HEK293 (cell line): ENCODE measurements around the gene CNTNAP5.

Source experiments
- CTCF ChIA-PET: fragments of 350-600 bp; formaldehyde crosslinking; extraction: SDS; loops from one replicate; lab custom pipeline; 2021; ENCODE audit warnings: antibody characterized with exemption; lab: Yijun Ruan, JAX
- POLR2A ChIA-PET: fragments of 300-600 bp; formaldehyde crosslinking; extraction: SDS; loops from one replicate; lab custom pipeline; 2020; ENCODE audit warnings: antibody characterized with exemption, inconsistent platforms; lab: Yijun Ruan, JAX
- H3K27ac ChIP-seq: fragments of 200-500 bp; sonication (Bioruptor generic); 2 replicates; pipeline ENCODE4 v1.5.1; 2014; ENCODE audit warnings: low read depth, low read length, control low read depth, inconsistent platforms; ENCODE audit errors: extremely low read depth
- H3K36me3 ChIP-seq, 2 experiments: fragments of 200-500 bp in 1 of 2; sonication (Bioruptor generic) in 1 of 2; 1 replicate in 1 of 2; 2 replicates in 1 of 2; pipeline ENCODE4 v1.5.1; 2014 to 2017; ENCODE audit warnings: inconsistent platforms in 2 of 2, low read length in 2 of 2; ENCODE audit not compliant: control insufficient read depth in 2 of 2, insufficient read depth in 1 of 2
- H3K4me1 ChIP-seq: fragments of 200-500 bp; sonication (Bioruptor generic); 2 replicates; pipeline ENCODE4 v1.5.1; 2014; ENCODE audit warnings: mild to moderate bottlenecking, low read length, inconsistent platforms; ENCODE audit not compliant: control insufficient read depth, insufficient read depth
- H3K4me3 ChIP-seq: 2 replicates; pipeline ENCODE4 v1.5.1; 2011; ENCODE audit warnings: low read depth, mild to moderate bottlenecking, control low read depth, low read length, moderate library complexity
- H3K9me3 ChIP-seq: fragments of 200-500 bp; sonication (Bioruptor generic); 2 replicates; pipeline ENCODE4 v1.5.1; 2014; ENCODE audit warnings: low read depth, low read length, inconsistent platforms; ENCODE audit not compliant: control insufficient read depth, insufficient read depth
- GLIS1 ChIP-seq: fragments of 450-650 bp; formaldehyde crosslinking; IDR thresholded peaks from 2 replicates; pipeline ENCODE4 v1.5.1; 2016; ENCODE audit warnings: missing biosample characterization, missing genetic modification characterization
- PRDM10 ChIP-seq: fragments of 450-650 bp; formaldehyde crosslinking; IDR thresholded peaks from 2 replicates; pipeline ENCODE4 v1.5.1; 2016; ENCODE audit warnings: missing biosample characterization, missing genetic modification characterization
- PRDM6 ChIP-seq: fragments of 450-650 bp; formaldehyde crosslinking; IDR thresholded peaks from 2 replicates; pipeline ENCODE4 v1.5.1; 2017; ENCODE audit warnings: missing biosample characterization, missing genetic modification characterization
- SETDB1 ChIP-seq: IDR thresholded peaks from one replicate; pipeline ENCODE4 v1.6.1; 2017; ENCODE audit warnings: mild to moderate bottlenecking, low read length, moderate library complexity, mixed read lengths; ENCODE audit not compliant: insufficient read length
- ZNF10 ChIP-seq: fragments of 450-650 bp; formaldehyde crosslinking; IDR thresholded peaks from 2 replicates; pipeline ENCODE4 v1.5.1; 2017; ENCODE audit warnings: missing biosample characterization, missing genetic modification characterization
- ZNF157 ChIP-seq: fragments of 450-650 bp; formaldehyde crosslinking; IDR thresholded peaks from 2 replicates; pipeline ENCODE4 v1.5.1; 2016; ENCODE audit warnings: missing biosample characterization, missing genetic modification characterization
- ZNF211 ChIP-seq: fragments of 450-650 bp; formaldehyde crosslinking; IDR thresholded peaks from 2 replicates; pipeline ENCODE4 v1.5.1; 2016; ENCODE audit warnings: low read depth, missing biosample characterization, missing genetic modification characterization
- ZNF280D ChIP-seq: fragments of 450-650 bp; formaldehyde crosslinking; IDR thresholded peaks from 2 replicates; pipeline ENCODE4 v1.5.1; 2016; ENCODE audit warnings: missing biosample characterization, missing genetic modification characterization
- ZNF37A ChIP-seq: fragments of 450-650 bp; IDR thresholded peaks from 2 replicates; pipeline ENCODE4 v1.5.1; 2018; ENCODE audit warnings: missing biosample characterization, missing genetic modification characterization
- ZNF398 ChIP-seq: fragments of 450-650 bp; formaldehyde crosslinking; IDR thresholded peaks from 2 replicates; pipeline ENCODE4 v1.5.1; 2017; ENCODE audit warnings: missing biosample characterization, missing genetic modification characterization
- ZNF560 ChIP-seq: fragments of 450-650 bp; formaldehyde crosslinking; IDR thresholded peaks from 2 replicates; pipeline ENCODE4 v1.5.1; 2017; ENCODE audit warnings: missing biosample characterization, missing genetic modification characterization, borderline replicate concordance
- ZNF610 ChIP-seq: fragments of 450-650 bp; formaldehyde crosslinking; IDR thresholded peaks from 2 replicates; pipeline ENCODE4 v1.5.1; 2016; ENCODE audit warnings: missing biosample characterization, missing genetic modification characterization, borderline replicate concordance
- ZNF639 ChIP-seq: fragments of 450-650 bp; formaldehyde crosslinking; IDR thresholded peaks from 2 replicates; pipeline ENCODE4 v1.5.1; 2016; ENCODE audit warnings: missing biosample characterization, missing genetic modification characterization
- ZNF692 ChIP-seq: fragments of 450-650 bp; formaldehyde crosslinking; IDR thresholded peaks from 2 replicates; pipeline ENCODE4 v1.5.1; 2016; ENCODE audit warnings: missing biosample characterization, missing genetic modification characterization
- ZNF768 ChIP-seq: fragments of 450-650 bp; formaldehyde crosslinking; IDR thresholded peaks from 2 replicates; pipeline ENCODE4 v1.5.1; 2018; ENCODE audit warnings: missing biosample characterization, mild to moderate bottlenecking, missing genetic modification characterization
- ZNF777 ChIP-seq: fragments of 450-650 bp; formaldehyde crosslinking; IDR thresholded peaks from 2 replicates; pipeline ENCODE4 v1.5.1; 2017; ENCODE audit warnings: missing biosample characterization, missing genetic modification characterization, borderline replicate concordance
- ZNF785 ChIP-seq: fragments of 450-650 bp; formaldehyde crosslinking; IDR thresholded peaks from 2 replicates; pipeline ENCODE4 v1.5.1; 2016; ENCODE audit warnings: missing biosample characterization, missing genetic modification characterization
- ZNF830 ChIP-seq: fragments of 450-650 bp; IDR thresholded peaks from 2 replicates; pipeline ENCODE4 v1.5.0; 2018; ENCODE audit warnings: missing biosample characterization, missing genetic modification characterization, low read depth, mild to moderate bottlenecking, moderate library complexity
- ZSCAN16 ChIP-seq: fragments of 450-650 bp; formaldehyde crosslinking; IDR thresholded peaks from 2 replicates; pipeline ENCODE4 v1.5.1; 2016; ENCODE audit warnings: missing biosample characterization, missing genetic modification characterization
- ZSCAN30 ChIP-seq: fragments of 450-650 bp; IDR thresholded peaks from 2 replicates; pipeline ENCODE4 v1.5.1; 2018; ENCODE audit warnings: missing biosample characterization, mild to moderate bottlenecking, missing genetic modification characterization, moderate library complexity
- ZXDB ChIP-seq: fragments of 450-650 bp; formaldehyde crosslinking; IDR thresholded peaks from 2 replicates; pipeline ENCODE4 v1.5.1; 2016; ENCODE audit warnings: missing biosample characterization, missing genetic modification characterization

Gene CNTNAP5

GRCh38 chr2:124838406-124838805 is 813.3 kb downstream of the CNTNAP5 start (continued):
- no peak for TF ChIP-seq ZNF777
- no peak for TF ChIP-seq ZNF768 (tag by site-specific recombination)
- no peak for TF ChIP-seq ZXDB (tag by site-specific recombination)
- no peak for TF ChIP-seq ZNF280D

GRCh38 chr2:124867247-124867646 is 842.2 kb downstream of the CNTNAP5 start:
- TF ChIP-seq ZNF692 (tag by site-specific recombination) (no peak), ZNF10 (tag by site-specific recombination) (no peak), SETDB1 (no peak), ZNF639 (no peak), ZNF560 (tag by site-specific recombination) (no peak), ZNF830 (tag by site-specific recombination) (no peak)
- ChIA-PET POLR2A (no interaction called here), CTCF (interaction anchor here (0.7 kb wide), 1 partner anchor 34 kb away, joined by 3 read pairs; no protein-coding TSS in a partner anchor)
- Histone ChIP-seq H3K36me3 (no peaks in the 10 kb centered on the region), H3K4me3 (no peak overlapping the region), H3K4me1 (no peaks in the 10 kb centered on the region), H3K9me3 (no peaks in the 10 kb centered on the region), H3K27ac (no peak overlapping the region)

- H3K36me3 ChIP-seq, result no peaks in the 10 kb centered on the region
- ChIA-PET CTCF (interaction anchor here (0.6 to 0.7 kb wide), 2 partner anchors 672 to 1540 kb away, joined by 4 read pairs; no protein-coding TSS in a partner anchor), POLR2A (no interaction called here)
- no peak overlapping the region for H3K27ac ChIP-seq
- H3K4me3 ChIP-seq, result no peak overlapping the region
- H3K9me3 ChIP-seq, result no peaks in the 10 kb centered on the region
- H3K4me1 ChIP-seq, result no peaks in the 10 kb centered on the region
- no peak for TF ChIP-seq ZSCAN30 (tag by site-specific recombination)
- no peak for TF ChIP-seq PRDM10
- no peak for TF ChIP-seq ZNF785 (tag by site-specific recombination)
- TF ChIP-seq ZNF211 (tag by site-specific recombination), result no peak
- TF ChIP-seq ZNF610 (tag by site-specific recombination), result no peak
- no peak for TF ChIP-seq ZNF398 (tag by site-specific recombination)
- TF ChIP-seq ZNF37A (tag by site-specific recombination), result no peak
- TF ChIP-seq ZSCAN16 (tag by site-specific recombination), result no peak
- no peak for TF ChIP-seq ZNF157 (tag by site-specific recombination)
- no peak for TF ChIP-seq GLIS1 (tag by site-specific recombination)
- TF ChIP-seq PRDM6 (tag by site-specific recombination), result no peak
Observed at GRCh38 chr2:124874219-124874618, 849.1 kb downstream of the CNTNAP5 start.
